Right atrium auricular region (tissue), 2 donors: Measurements from ENCODE around the gene MEF2A. TPM values are rescaled to one million over a fixed set of nuclear protein-coding genes. Genes with fewer than 3 reads are reported as not detected.
"Not testable (repeated sequence)": the region's sequence is repeated elsewhere in the genome, so short reads cannot be mapped to it uniquely, and the experiment has no call there.

Experiments used
- DNase-seq: peaks from one replicate; pipeline ENCODE4 v3.0.0-alpha.2; 2019; ENCODE audit warnings: low spot score
- H3K27ac ChIP-seq, 2 donors: fragments of 200-600 bp; sonication (generic); 1 replicate in 1 of 2; 2 replicates in 1 of 2; pipeline ENCODE4 v1.5.1; 2016 to 2019
- H3K27me3 ChIP-seq, 2 donors: fragments of 200-600 bp; sonication (generic); one replicate each; pipeline versions ENCODE4 v1.5.1 to v1.6.0; 2017 to 2019
- H3K36me3 ChIP-seq: fragments of 200-600 bp; sonication (generic); one replicate; pipeline ENCODE4 v1.5.1; 2016
- H3K4me1 ChIP-seq, 2 donors: fragments of 200-600 bp; sonication (generic); one replicate each; pipeline versions ENCODE4 v1.5.1 to v1.6.0; 2017 to 2019
- H3K4me3 ChIP-seq, 2 donors: fragments of 200-600 bp; sonication (generic); 1 replicate in 1 of 2; 2 replicates in 1 of 2; pipeline ENCODE4 v1.5.1; 2017 to 2019; ENCODE audit warnings: mild to moderate bottlenecking in 1 of 2, moderate library complexity in 1 of 2
- H3K9me3 ChIP-seq, 2 donors: fragments of 200-600 bp; sonication (generic); one replicate each; pipeline ENCODE4 v1.5.1; 2019
- CTCF ChIP-seq, 2 donors: fragments of 200-600 bp; sonication (generic); IDR thresholded peaks; one replicate each; pipeline ENCODE4 v1.5.1; 2019; ENCODE audit warnings: antibody characterized with exemption in 2 of 2
- total RNA-seq, 2 donors: library from RNA; depleted of rRNA; stranded (reverse); fragments of >200 nt; gene quantifications; one replicate each; pipeline ENCODE4 v1.1.0, GENCODE V29; 2016

MEF2A gene
- total RNA-seq, 2 donors from 2014 or later: 175 to 245 TPM

- peak overlapping the region; percentile 90 to 98 for H3K4me3 ChIP-seq
- no peaks in the 10 kb centered on the region for H3K9me3 ChIP-seq
- no peak for DNase-seq
- peaks cover 0 to 27% of the 10 kb centered on the region in 2 donors for H3K4me1 ChIP-seq
- H3K27me3 ChIP-seq: no peaks in the 10 kb centered on the region
- no peak for TF ChIP-seq CTCF (IDR thresholded peaks at IDR 0.05)
- peak overlapping the region; percentile 91 to 99 for H3K27ac ChIP-seq
- H3K36me3 ChIP-seq: peaks cover 8% of the 10 kb centered on the region
These were observed 166.5 kb downstream of the MEF2A start for GRCh38 chr15:99732124-99732750.

- DNase-seq: no peak
These were observed 167.0 kb downstream of the MEF2A start for GRCh38 chr15:99732751-99733267.

GRCh38 chr15:99733268-99734039, 167.7 kb downstream of the MEF2A start, which contains the start of gene LYSMD4:
TSS of gene LYSMD4 (minus strand) at chr15:99733437. CDS start at chr15:99731999, 1,438 bp downstream.
- Histone ChIP-seq H3K9me3 (no peaks in the 10 kb centered on the region), H3K4me1 (peaks cover 0 to 19% of the 10 kb centered on the region in 2 donors), H3K36me3 (peaks cover 8% of the 10 kb centered on the region), H3K27me3 (no peaks in the 10 kb centered on the region), H3K4me3 (peak within 1 kb of the TSS; percentile 90 to 98), H3K27ac (peak within 1 kb of the TSS; percentile 91 to 99)
- DNase-seq: peak; percentile 97
- TF ChIP-seq CTCF (IDR thresholded peaks at IDR 0.05): no peak

More at GRCh38 chr15:99732751-99733267, 167.0 kb downstream of the MEF2A start:
- H3K36me3 ChIP-seq: peaks cover 8% of the 10 kb centered on the region
- TF ChIP-seq CTCF (IDR thresholded peaks at IDR 0.05): no peak
- H3K4me3 ChIP-seq: peak overlapping the region; percentile 90 to 98
- H3K27me3 ChIP-seq: no peaks in the 10 kb centered on the region
- H3K4me1 ChIP-seq: peaks cover 0 to 25% of the 10 kb centered on the region in 2 donors
- peak overlapping the region; percentile 91 to 99 for H3K27ac ChIP-seq
- H3K9me3 ChIP-seq: no peaks in the 10 kb centered on the region

- not testable (repeated sequence) for H3K36me3 ChIP-seq, DNase-seq, H3K27me3 ChIP-seq, H3K9me3 ChIP-seq
- H3K4me1 ChIP-seq: peaks cover 0 to 14% of the 10 kb centered on the region in 2 donors
- H3K4me3 ChIP-seq: peak overlapping the region in 1 of 2 donors; percentile 90
- H3K27ac ChIP-seq: peak overlapping the region; percentile 91 to 99
These were observed 168.2 kb downstream of the MEF2A start for GRCh38 chr15:99734040-99734291.

- DNase-seq: no peak
- H3K36me3 ChIP-seq: no peaks in the 10 kb centered on the region
- H3K4me1 ChIP-seq: peaks cover 0 to 13% of the 10 kb centered on the region in 2 donors
- H3K9me3 ChIP-seq: no peaks in the 10 kb centered on the region
- no peak overlapping the region for H3K4me3 ChIP-seq
- no peaks in the 10 kb centered on the region for H3K27me3 ChIP-seq
- no peak overlapping the region for H3K27ac ChIP-seq
- TF ChIP-seq CTCF (IDR thresholded peaks at IDR 0.05): no peak
These were observed 168.8 kb downstream of the MEF2A start for GRCh38 chr15:99734575-99734974.

- peaks cover 0 to 13% of the 10 kb centered on the region in 2 donors for H3K4me1 ChIP-seq
- H3K27ac ChIP-seq: no peak overlapping the region
- no peaks in the 10 kb centered on the region for H3K9me3 ChIP-seq
- no peaks in the 10 kb centered on the region for H3K36me3 ChIP-seq
- DNase-seq: no peak
- H3K4me3 ChIP-seq: no peak overlapping the region
- TF ChIP-seq CTCF (IDR thresholded peaks at IDR 0.05): no peak
- H3K27me3 ChIP-seq: no peaks in the 10 kb centered on the region
These were observed 170.1 kb downstream of the MEF2A start for GRCh38 chr15:99735868-99736267.
